ENCODE data around the gene SLC6A16. TPM values are rescaled to one million over a fixed set of nuclear protein-coding genes. Genes with fewer than 3 reads are reported as not detected.
"Not testable (repeated sequence)": the region's sequence is repeated elsewhere in the genome, so short reads cannot be mapped to it uniquely, and the experiment has no call there.

SLC6A16 gene
- 1 to 10 TPM in 1 of 2 experiments, under 1 TPM in 1; 0.61 to 1.1 TPM for total RNA-seq

GRCh38 chr19:49324801-49325576, at the start of gene SLC6A16:
SLC6A16 (minus strand) TSS chr19:49325191; CDS start chr19:49311347, 13,844 bp downstream.
- ChIA-PET CTCF (interaction anchor here (1.7 to 4.7 kb wide), 2 partner anchors 23 to 126 kb away, joined by 8 to 29 read pairs; no protein-coding TSS in a partner anchor), POLR2A (interaction anchor here (0.8 to 1.2 kb wide), 2 partner anchors 16 to 267 kb away, joined by 3 to 4 read pairs; partner anchors contain the start of gene CGB7)
- no peaks in the 10 kb centered on the region for H3K27me3 Mint-ChIP-seq
- ATAC-seq (no peak), DNase-seq (no peak)
- H3K4me3 Mint-ChIP-seq: no peak within 1 kb of the TSS
- no peak within 1 kb of the TSS for H3K27ac Mint-ChIP-seq
- H3K4me1 Mint-ChIP-seq (ENCODE audit: low read depth): peaks cover 21% of the 10 kb centered on the region
- peaks cover 10% of the 10 kb centered on the region for H3K36me3 Mint-ChIP-seq (ENCODE audit: low read depth)
- intact Hi-C loops (cut with micrococcal nuclease): no loop called here
- peaks cover 2% of the 10 kb centered on the region for H3K9me3 Mint-ChIP-seq
- TF ChIP-seq CTCF (IDR thresholded peaks at IDR 0.05): no peak

GRCh38 chr19:49373174-49373573, 48.2 kb upstream of the SLC6A16 start:
- H3K36me3 Mint-ChIP-seq (ENCODE audit: low read depth); H3K4me3 Mint-ChIP-seq; ATAC-seq; DNase-seq; POLR2A ChIA-PET; H3K27ac Mint-ChIP-seq; H3K27me3 Mint-ChIP-seq; H3K4me1 Mint-ChIP-seq (ENCODE audit: low read depth); intact Hi-C loops (cut with micrococcal nuclease): not testable (repeated sequence)
- CTCF ChIA-PET: interaction anchor here (1.5 to 2.5 kb wide), 2 partner anchors 18 to 105 kb away, joined by 3 to 7 read pairs; no protein-coding TSS in a partner anchor
- H3K9me3 Mint-ChIP-seq: peaks cover 11% of the 10 kb centered on the region

- Mint-ChIP-seq H3K27ac (no peak overlapping the region), H3K27me3 (peaks cover 4% of the 10 kb centered on the region), H3K4me3 (no peak overlapping the region), H3K4me1 (ENCODE audit: low read depth) (no peaks in the 10 kb centered on the region), H3K36me3 (ENCODE audit: low read depth) (no peaks in the 10 kb centered on the region), H3K9me3 (peaks cover 11% of the 10 kb centered on the region)
- ATAC-seq (no peak), DNase-seq (no peak)
- TF ChIP-seq CTCF (IDR thresholded peaks at IDR 0.05): no peak
- CTCF ChIA-PET: interaction anchor here (1.6 kb wide), 1 partner anchor 13 kb away, joined by 5 read pairs; no protein-coding TSS in a partner anchor
- POLR2A ChIA-PET: no interaction called here
- intact Hi-C loops (cut with micrococcal nuclease): no loop called here
Observed at GRCh38 chr19:49371184-49371583, 46.2 kb upstream of the SLC6A16 start.

GRCh38 chr19:49368711-49369358, 43.8 kb upstream of the SLC6A16 start:
- Mint-ChIP-seq H3K36me3 (ENCODE audit: low read depth) (no peaks in the 10 kb centered on the region), H3K27ac (no peak overlapping the region), H3K9me3 (peaks cover 11% of the 10 kb centered on the region), H3K4me3 (no peak overlapping the region), H3K27me3 (peaks cover 16% of the 10 kb centered on the region), H3K4me1 (ENCODE audit: low read depth) (no peaks in the 10 kb centered on the region)
- ATAC-seq (no peak), DNase-seq (no peak)
- CTCF ChIA-PET: interaction anchor here (0.7 to 1.3 kb wide), 2 partner anchors 80 to 172 kb away, joined by 3 to 4 read pairs; no protein-coding TSS in a partner anchor
- POLR2A ChIA-PET: no interaction called here
- intact Hi-C loops (cut with micrococcal nuclease): no loop called here
- no peak for TF ChIP-seq CTCF (IDR thresholded peaks at IDR 0.05)

GRCh38 chr19:49366110-49366509, 41.1 kb upstream of the SLC6A16 start:
- H3K27ac Mint-ChIP-seq: no peak overlapping the region
- H3K27me3 Mint-ChIP-seq: peaks cover 24% of the 10 kb centered on the region
- DNase-seq (no peak), ATAC-seq (no peak)
- H3K4me3 Mint-ChIP-seq: no peak overlapping the region
- no peaks in the 10 kb centered on the region for H3K36me3 Mint-ChIP-seq (ENCODE audit: low read depth)
- intact Hi-C loops (cut with micrococcal nuclease): no loop called here
- POLR2A ChIA-PET: no interaction called here
- CTCF ChIA-PET: interaction anchor here (1.4 kb wide), 1 partner anchor 76 kb away, joined by 3 read pairs; no protein-coding TSS in a partner anchor
- H3K9me3 Mint-ChIP-seq: peaks cover 11% of the 10 kb centered on the region
- TF ChIP-seq CTCF (IDR thresholded peaks at IDR 0.05): no peak
- peaks cover 8% of the 10 kb centered on the region for H3K4me1 Mint-ChIP-seq (ENCODE audit: low read depth)

Measured in activated CD8-positive, alpha-beta T cell treated with anti-CD3 and anti-CD28 coated beads for 36 hours (primary cell).